Stimulated activated CD8-positive, alpha-beta memory T cell treated with anti-CD3 and anti-CD28 coated beads, Interleukin-7, amount 100 ng/mL, for 4 hours (primary cell): ENCODE results near the gene GRXCR2.
"Not testable (repeated sequence)": the region's sequence is repeated elsewhere in the genome, so short reads cannot be mapped to it uniquely, and the experiment has no call there.

ENCODE experiments used
- DNase-seq, 2 donors: peaks; one replicate each; pipeline ENCODE4 v3.0.0-alpha.2; 2020; ENCODE audit warnings: low read depth in 2 of 2

GRXCR2 gene, protein sequence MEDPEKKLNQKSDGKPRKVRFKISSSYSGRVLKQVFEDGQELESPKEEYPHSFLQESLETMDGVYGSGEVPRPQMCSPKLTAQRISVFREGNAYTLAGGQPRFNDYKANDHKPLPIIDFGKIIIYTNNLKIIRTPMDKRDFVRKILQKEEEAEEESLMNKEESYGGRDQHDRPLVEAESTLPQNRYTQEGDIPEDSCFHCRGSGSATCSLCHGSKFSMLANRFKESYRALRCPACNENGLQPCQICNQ

DNA sequence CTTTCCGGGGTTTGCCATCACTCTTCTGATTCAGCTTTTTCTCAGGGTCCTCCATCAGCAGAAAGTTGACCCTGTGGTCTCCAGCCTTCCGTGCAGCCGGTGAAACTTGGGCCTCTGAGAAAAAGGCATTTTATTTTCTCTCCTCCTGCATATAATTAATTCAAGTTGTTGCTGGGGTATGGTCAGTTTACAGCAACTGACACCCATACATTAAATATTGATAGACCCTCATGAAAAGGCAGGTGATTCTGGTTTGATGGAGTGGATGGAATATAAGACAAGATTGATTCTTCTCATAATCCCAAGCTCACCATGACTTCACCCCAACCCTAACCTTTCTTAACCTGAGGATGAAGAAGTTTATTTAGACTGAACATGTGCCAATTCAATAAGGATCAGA, at the start of gene GRXCR2:
GRXCR2 (minus strand) TSS at position 101 of the 400 bp plus-strand sequence; CDS start at position 55, 46 bp downstream.
- DNase-seq = no peak

- DNase-seq = no peak
Observed at GRCh38 chr5:145922059-145922458, 49.2 kb upstream of the GRXCR2 start.

DNA sequence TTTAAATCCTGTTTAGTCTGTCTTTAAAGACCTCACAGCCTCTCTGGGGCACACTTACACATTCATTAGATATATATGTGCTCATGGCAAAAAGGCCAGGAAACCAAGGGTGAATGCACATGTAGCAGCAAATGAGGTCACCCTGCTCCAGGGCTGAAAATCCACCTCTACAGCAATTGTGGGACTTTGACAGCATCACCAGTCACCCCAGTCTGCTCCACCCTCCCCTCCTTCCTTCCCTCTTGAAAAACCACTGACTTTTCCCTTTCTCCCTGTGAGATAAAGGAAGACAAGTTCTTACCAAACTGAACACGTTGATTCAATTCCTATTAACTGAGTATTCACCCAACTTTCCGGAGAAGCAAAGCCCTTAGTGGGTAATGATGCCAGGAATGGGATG, 48.4 kb upstream of the GRXCR2 start:
- no peak for DNase-seq

DNA sequence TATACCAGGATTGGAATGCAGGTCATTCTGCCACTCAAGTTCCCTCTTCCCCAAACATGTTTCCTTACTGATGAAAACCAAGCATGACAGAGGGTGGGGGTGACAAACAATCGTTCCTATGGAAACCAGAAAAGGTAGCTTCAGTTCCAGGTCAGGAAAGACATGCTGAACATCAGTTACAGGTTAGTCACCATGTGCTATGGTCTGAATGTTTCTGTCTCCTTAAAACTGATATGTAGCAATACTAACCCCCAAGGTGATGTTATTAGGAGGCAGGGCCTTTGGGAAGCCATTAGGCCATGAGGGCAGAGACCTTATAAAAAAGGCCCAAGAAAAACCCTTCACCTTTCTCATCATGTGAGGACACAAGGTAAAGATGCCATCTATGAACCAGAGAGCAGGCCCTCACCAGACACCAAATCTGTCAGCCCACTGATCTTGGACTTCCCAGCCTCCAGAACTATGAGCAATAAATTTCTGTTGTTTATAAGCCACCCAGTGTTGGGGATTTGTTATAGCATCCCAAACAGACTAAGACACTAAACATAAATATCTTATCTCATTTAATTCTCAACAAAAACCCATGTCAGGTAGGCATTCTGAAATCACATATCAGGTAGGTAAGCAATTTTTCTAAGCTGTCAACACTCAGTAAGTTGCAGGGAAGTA, 47.9 kb upstream of the GRXCR2 start:
- DNase-seq = no peak

DNA sequence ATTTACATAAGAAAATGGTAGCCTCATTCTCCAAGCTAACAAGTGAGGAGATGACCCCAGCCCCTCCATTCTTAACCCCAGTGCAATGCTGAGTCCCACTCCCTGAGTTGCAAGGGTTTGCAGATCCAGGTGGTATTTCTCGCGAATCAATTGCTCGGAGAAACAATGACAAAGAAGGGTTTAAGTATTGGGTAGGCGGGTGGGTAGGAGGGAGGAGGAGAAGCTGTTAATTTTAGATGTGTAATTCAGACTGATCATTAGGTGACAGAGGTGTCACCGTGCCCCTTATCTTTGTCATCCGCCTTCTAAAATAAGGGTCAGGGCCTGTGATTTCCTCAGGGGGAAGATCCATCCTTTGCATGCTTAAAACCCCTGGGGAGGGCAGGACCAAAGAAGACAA, 46.6 kb upstream of the GRXCR2 start:
- no peak for DNase-seq

- DNase-seq = no peak
Observed at GRCh38 chr5:145918397-145918796, 45.6 kb upstream of the GRXCR2 start.

DNA sequence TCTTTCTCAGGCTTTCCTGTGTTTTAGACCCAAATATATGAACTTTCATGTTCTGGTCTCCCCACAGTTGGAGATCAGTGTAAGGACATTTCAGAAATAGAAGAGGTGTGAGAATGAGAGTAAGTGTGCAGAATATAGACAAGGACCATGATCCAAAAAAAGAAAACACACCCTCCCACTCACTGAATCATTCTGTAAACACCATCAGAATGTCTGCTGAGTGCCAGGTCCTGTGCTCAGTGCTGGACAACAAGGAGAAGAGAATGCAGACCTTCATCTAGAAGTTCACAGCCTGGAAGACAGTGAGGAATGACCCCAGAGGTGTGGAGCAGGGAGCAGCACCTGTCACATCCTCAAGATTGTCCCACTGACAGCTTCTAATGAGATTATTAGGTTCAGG, 44.5 kb upstream of the GRXCR2 start:
- DNase-seq = no peak

- DNase-seq = no peak
Observed at GRCh38 chr5:145915970-145916638, 43.3 kb upstream of the GRXCR2 start.

GRCh38 chr5:145913701-145914100, 40.9 kb upstream of the GRXCR2 start:
- no peak for DNase-seq

GRCh38 chr5:145912594-145912993, 39.8 kb upstream of the GRXCR2 start:
- DNase-seq = no peak

DNA sequence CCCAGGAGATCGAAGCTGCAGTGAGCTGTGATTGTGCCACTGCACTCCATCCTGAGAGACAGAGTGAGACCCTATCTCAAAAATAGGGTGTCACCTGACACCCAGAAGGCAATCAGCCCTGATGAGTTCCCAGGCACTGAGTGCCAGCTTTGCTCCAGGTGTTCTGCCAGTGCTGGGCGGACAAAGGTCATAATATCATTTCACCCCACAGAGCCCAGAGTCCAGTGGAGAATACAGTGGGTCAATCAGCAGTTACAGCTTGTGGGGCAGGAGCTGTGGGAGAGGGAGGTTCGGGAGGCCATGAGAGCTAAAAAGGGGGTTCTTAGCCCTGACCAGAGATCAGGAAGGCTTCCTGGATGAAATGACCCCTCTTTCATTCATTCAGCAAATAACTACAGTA, 39.2 kb upstream of the GRXCR2 start:
- DNase-seq = no peak

- no peak for DNase-seq
Observed at GRCh38 chr5:145911164-145911563, 38.4 kb upstream of the GRXCR2 start.

DNA sequence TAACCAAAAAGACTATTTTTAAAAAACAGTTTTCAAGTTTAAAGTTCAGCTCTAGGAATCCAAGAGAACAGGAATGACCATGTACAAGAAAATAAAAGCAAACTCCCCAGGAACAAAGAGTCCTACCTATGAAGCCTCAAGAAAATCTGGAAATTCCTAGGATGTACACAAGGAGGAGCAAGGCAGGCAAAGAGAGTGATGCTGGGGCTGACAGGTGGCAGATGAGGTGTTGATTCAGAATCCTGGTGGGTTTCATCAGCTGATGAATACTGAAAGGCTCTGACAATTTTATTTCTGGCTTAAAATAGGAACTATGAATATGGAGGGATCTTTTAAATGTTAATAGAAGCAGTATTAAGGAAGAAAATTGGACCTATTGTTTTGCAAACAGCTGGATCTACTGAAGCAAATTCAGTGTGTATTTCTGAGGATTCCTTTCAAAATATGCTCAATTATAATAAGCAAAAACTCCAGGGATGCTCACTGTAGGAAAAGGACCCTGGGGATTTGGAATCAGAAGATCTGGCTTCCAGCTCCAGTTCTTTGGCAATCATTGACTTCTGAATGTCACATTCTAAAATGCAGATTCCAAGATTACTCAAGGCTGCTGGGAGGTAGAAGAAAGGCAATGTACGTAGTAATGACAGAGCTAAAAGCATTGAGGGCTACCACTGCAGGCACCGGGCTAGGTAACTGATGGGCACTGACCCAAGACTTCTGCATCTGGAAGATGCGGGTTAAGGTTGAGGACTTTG, 35.6 kb upstream of the GRXCR2 start:
- DNase-seq = no peak

DNA sequence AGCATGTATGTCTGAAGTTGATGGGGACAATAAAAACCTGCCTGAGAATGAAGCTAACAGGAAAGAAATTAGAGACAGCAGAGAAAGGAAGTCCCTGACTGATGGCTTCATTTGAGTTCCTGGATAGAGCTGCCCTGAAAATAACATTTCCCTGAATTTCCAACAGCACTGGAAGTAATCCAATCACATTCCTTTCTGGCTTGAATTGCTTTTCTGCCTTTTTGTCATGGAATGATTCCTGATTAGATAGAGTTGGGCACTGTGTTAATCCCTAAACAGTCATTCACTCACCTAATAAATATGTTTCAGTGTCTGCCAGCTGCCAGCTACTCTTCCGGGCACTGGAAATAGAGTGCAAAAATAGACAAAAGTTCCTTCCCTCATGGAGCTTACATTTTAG, 33.6 kb upstream of the GRXCR2 start:
- DNase-seq = no peak

DNA sequence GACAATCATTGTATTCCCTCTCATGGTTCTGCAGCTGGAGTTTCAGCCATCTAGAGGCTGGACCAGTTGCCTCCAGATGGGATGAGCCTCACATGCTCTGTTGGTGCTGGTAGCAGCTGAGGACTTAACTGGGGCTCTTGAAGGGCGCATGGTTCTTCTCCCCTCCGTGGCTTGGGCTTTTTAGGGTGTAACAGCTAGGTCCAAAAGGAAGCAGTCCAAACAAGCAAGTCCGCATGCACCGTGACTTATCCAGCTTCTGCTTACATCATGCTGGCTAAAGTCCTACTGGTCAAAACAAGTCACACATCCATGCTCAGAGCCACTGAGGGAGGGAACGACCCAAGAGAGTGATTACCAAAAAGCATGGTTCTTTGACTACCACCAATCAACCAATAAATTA, 31.9 kb upstream of the GRXCR2 start:
- no peak for DNase-seq

- DNase-seq = no peak
Observed at GRCh38 chr5:145903867-145904266, 31.1 kb upstream of the GRXCR2 start.

- no peak for DNase-seq
Observed at GRCh38 chr5:145903113-145903512, 30.3 kb upstream of the GRXCR2 start.

DNA sequence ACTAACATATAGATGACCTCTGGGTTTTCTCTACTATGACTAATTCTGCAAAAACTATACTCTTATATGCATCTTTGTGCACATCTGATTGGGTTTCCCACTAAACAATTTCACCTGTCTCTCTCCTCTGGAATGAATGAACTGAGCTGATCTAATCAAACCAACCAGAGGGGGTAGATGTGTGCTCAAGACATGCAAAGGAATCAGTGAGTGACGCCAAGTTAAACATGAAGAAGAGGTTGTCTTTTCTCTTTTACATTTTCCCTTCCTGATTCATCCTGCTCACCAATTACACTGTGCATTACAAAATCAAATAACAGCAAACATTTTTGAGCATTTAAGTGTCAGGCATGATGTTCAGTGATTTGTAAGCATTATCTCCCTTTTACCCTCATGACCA, 29.6 kb upstream of the GRXCR2 start:
- DNase-seq = no peak

DNA sequence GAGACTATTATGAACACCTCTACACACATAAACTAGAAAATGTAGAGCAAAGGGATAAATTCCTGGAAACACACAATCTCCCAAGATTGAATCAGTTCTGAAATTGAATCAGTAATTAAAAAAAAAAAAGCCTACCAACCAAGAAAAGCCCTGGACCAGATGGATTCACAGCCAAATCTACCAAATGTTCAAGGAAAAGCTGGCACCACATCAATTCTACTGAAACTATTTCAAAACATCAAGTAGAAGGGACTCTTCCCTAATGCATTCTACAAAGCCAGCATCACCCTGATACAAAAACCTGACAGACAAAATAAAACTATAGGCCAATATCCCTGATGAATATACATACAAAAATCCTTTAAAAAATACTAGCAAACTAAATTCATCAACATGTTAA, 25.4 kb upstream of the GRXCR2 start:
- DNase-seq = no peak

DNA sequence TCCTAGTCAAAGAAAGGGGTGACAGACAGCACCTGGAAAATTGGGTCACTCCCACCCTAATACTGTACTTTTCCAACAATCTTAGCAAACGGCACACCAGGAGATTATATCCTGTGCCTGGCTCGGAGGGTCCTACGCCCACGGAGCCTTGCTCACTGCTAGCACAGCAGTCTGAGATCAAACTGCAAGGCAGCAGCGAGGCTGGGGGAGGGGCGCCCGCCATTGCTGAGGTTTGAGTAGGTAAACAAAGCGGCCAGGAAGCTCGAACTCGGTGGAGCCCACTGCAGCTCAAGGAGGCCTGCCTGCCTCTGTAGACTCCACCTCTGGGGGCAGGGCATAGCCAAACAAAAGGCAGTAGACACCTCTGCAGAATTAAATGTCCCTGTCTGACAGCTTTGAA, 18.6 kb upstream of the GRXCR2 start:
- DNase-seq = not testable (repeated sequence)

DNA sequence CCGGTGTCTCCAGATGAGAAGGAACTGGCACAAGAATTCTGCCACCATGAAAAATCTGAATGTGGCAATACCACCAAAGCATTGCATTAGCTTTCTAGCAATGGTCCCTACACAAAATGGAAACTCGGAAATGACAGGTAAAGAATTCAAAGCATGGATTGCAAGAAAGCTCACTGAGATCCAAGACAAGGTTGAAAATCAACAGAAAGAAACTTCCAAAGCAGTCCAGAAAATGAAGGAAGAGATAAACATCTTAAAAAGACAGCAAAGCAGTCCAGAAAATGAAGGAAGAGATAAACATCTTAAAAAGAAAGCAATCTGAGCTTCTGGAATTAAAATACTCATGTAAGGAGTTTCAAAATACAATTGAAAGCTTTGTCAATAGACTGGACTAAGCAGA, 16.8 kb upstream of the GRXCR2 start:
- DNase-seq = no peak

DNA sequence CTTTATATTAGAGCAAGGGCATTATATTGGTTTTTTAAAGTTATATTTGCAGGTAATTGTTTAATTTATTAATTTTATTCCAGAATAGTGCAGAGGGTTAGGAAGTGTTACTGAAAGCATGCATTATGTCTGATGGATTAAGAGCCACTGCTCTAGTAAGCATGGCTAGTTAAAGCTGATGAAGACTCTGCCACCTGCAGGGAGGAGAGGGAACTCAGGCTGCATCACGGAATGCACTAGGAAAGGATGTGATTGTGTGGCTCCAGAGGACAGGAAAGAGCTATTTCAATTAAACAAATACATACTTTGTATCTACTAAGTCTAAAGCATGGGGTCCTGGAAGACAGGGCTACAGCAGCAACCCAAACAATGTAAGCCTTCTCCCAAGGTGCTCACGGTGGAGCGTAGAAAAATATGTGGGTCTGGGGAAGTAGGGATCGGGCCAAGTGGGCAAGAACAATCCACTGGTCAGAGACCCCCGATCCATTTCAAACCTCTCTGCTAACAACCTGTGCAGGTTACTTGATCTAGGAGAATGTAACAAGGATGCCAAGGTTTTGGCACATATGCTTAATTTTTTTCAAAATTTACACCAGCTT, 15.3 kb upstream of the GRXCR2 start:
- no peak for DNase-seq
